HEK293T (cell line): Measurements from ENCODE around the gene MAG.
"Not testable (repeated sequence)": the region's sequence is repeated elsewhere in the genome, so short reads cannot be mapped to it uniquely, and the experiment has no call there.

Experiments used
- ARNT ChIP-seq: fragments of 450-650 bp; IDR thresholded peaks from 2 replicates; pipeline ENCODE4 v1.6.1; 2017; ENCODE audit warnings: mild to moderate bottlenecking
- BHLHE40 ChIP-seq: fragments of 450-650 bp; IDR thresholded peaks from 2 replicates; pipeline ENCODE4 v1.6.1; 2016; ENCODE audit warnings: mild to moderate bottlenecking, moderate library complexity, borderline replicate concordance
- ELF4 ChIP-seq: fragments of 450-650 bp; IDR thresholded peaks from 2 replicates; pipeline ENCODE4 v1.6.1; 2017; ENCODE audit warnings: antibody characterized with exemption
- FOXA1 ChIP-seq: fragments of 450-650 bp; IDR thresholded peaks from 2 replicates; pipeline ENCODE4 v1.6.1; 2016; ENCODE audit warnings: mild to moderate bottlenecking
- FOXK2 ChIP-seq: fragments of 450-650 bp; IDR thresholded peaks from 2 replicates; pipeline ENCODE4 v1.6.1; 2016; ENCODE audit warnings: mild to moderate bottlenecking
- FOXM1 ChIP-seq: fragments of 450-650 bp; IDR thresholded peaks from 2 replicates; pipeline ENCODE4 v1.6.1; 2017; ENCODE audit warnings: mild to moderate bottlenecking, borderline replicate concordance
- HDGF ChIP-seq: fragments of 450-650 bp; IDR thresholded peaks from 2 replicates; pipeline ENCODE4 v1.6.1; 2017; ENCODE audit warnings: antibody characterized with exemption, borderline replicate concordance
- L3MBTL2 ChIP-seq: fragments of 450-650 bp; conservative IDR thresholded peaks from 2 replicates; pipeline ENCODE4 v1.6.1; 2016; ENCODE audit warnings: mild to moderate bottlenecking
- NFRKB ChIP-seq: fragments of 450-650 bp; IDR thresholded peaks from 2 replicates; pipeline ENCODE4 v1.6.1; 2016; ENCODE audit warnings: mild to moderate bottlenecking, moderate library complexity
- SP1 ChIP-seq: fragments of 450-650 bp; IDR thresholded peaks from 2 replicates; pipeline ENCODE4 v1.6.1; 2017
- TARDBP ChIP-seq: fragments of 450-650 bp; IDR thresholded peaks from 2 replicates; pipeline ENCODE4 v1.6.1; 2016
- ZNF384 ChIP-seq: fragments of 450-650 bp; IDR thresholded peaks from 2 replicates; pipeline ENCODE4 v1.6.1; 2016
- TF ChIP-seq, protein P1 (sequence below): fragments of 450-650 bp; IDR thresholded peaks from 2 replicates; pipeline ENCODE4 v1.6.1; 2016

DNA sequence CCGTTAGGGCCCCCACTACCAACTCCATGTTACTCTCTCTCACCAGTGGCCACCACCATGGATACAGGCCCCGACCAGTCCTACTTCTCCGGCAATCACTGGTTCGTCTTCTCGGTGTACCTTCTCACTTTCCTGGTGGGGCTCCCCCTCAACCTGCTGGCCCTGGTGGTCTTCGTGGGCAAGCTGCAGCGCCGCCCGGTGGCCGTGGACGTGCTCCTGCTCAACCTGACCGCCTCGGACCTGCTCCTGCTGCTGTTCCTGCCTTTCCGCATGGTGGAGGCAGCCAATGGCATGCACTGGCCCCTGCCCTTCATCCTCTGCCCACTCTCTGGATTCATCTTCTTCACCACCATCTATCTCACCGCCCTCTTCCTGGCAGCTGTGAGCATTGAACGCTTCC, 66.9 kb downstream of the MAG start:
- not testable (repeated sequence) for TF ChIP-seq FOXA1, ZNF384, HDGF, TARDBP, BHLHE40, ARNT, ELF4, SP1, L3MBTL2, FOXK2, FOXM1, NFRKB
- TF ChIP-seq, protein P1, sequence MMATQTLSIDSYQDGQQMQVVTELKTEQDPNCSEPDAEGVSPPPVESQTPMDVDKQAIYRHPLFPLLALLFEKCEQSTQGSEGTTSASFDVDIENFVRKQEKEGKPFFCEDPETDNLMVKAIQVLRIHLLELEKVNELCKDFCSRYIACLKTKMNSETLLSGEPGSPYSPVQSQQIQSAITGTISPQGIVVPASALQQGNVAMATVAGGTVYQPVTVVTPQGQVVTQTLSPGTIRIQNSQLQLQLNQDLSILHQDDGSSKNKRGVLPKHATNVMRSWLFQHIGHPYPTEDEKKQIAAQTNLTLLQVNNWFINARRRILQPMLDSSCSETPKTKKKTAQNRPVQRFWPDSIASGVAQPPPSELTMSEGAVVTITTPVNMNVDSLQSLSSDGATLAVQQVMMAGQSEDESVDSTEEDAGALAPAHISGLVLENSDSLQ = not testable (repeated sequence)
